ENCODE results near the gene TMEM150C. TPM values are rescaled to one million over a fixed set of nuclear protein-coding genes. Genes with fewer than 3 reads are reported as not detected.

Gene TMEM150C
- total and polyA plus RNA-seq, 2 of the 4 experiments (the other 2 are of a cell fraction) = 0.10 to 0.36 TPM

DNA sequence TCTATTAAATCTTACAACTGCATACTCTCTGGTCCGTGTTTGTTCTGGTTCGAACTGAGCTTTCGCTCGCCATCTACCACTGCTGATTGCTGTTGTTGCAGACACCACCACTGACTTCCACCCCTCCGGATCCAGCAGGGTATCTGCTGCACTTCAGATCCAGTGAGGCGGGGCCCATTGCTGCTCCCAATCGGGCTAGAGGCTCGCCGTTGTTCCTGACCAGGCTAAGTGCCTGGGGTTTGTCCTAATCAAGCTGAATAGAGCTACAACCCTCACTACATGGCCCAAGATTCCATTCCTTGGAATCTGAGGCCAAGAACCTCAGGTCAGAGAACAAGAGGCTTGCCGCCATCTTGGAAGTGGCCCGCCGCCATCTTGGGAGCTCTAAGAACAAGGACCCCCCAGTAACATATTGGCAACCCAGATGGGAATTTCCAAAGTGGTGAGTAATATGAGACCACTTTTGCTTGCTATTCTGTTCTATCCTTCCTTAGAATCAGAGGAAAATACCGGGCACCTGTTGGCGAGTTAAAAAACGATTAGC, 88.1 kb downstream of the TMEM150C start:
- TF ChIP-seq RAD21 (IDR thresholded peaks at IDR 0.05; ENCODE audit: low read length) (no peak), MXI1 (IDR thresholded peaks at IDR 0.05; ENCODE audit: borderline replicate concordance, low read depth, low read length) (no peak), FOS (IDR thresholded peaks at IDR 0.05; ENCODE audit: low read depth, low read length) (no peak), RCOR1 (IDR thresholded peaks at IDR 0.05; ENCODE audit: insufficient replicate concordance, low read length) (no peak), MAFK (IDR thresholded peaks at IDR 0.05; ENCODE audit: low read depth, low read length) (no peak), MAZ (IDR thresholded peaks at IDR 0.05; ENCODE audit: borderline replicate concordance, low read depth, low read length) (no peak), POLR2A (IDR thresholded peaks at IDR 0.05; ENCODE audit: low read depth, low read length) (no peak), CHD1 (IDR thresholded peaks at IDR 0.05; ENCODE audit: low read depth, low read length) (no peak), BHLHE40 (IDR thresholded peaks at IDR 0.05; ENCODE audit: low read depth, low read length) (no peak), CEBPB (IDR thresholded peaks at IDR 0.05; ENCODE audit: low read depth, low read length) (no peak)
- TF ChIP-seq, protein P1, sequence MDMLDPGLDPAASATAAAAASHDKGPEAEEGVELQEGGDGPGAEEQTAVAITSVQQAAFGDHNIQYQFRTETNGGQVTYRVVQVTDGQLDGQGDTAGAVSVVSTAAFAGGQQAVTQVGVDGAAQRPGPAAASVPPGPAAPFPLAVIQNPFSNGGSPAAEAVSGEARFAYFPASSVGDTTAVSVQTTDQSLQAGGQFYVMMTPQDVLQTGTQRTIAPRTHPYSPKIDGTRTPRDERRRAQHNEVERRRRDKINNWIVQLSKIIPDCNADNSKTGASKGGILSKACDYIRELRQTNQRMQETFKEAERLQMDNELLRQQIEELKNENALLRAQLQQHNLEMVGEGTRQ (IDR thresholded peaks at IDR 0.05; ENCODE audit: low read depth, low read length) = no peak
- TF ChIP-seq, protein P2, sequence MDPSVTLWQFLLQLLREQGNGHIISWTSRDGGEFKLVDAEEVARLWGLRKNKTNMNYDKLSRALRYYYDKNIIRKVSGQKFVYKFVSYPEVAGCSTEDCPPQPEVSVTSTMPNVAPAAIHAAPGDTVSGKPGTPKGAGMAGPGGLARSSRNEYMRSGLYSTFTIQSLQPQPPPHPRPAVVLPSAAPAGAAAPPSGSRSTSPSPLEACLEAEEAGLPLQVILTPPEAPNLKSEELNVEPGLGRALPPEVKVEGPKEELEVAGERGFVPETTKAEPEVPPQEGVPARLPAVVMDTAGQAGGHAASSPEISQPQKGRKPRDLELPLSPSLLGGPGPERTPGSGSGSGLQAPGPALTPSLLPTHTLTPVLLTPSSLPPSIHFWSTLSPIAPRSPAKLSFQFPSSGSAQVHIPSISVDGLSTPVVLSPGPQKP (IDR thresholded peaks at IDR 0.05; ENCODE audit: borderline replicate concordance, low read depth, low read length) = no peak
- TF ChIP-seq, protein P3, sequence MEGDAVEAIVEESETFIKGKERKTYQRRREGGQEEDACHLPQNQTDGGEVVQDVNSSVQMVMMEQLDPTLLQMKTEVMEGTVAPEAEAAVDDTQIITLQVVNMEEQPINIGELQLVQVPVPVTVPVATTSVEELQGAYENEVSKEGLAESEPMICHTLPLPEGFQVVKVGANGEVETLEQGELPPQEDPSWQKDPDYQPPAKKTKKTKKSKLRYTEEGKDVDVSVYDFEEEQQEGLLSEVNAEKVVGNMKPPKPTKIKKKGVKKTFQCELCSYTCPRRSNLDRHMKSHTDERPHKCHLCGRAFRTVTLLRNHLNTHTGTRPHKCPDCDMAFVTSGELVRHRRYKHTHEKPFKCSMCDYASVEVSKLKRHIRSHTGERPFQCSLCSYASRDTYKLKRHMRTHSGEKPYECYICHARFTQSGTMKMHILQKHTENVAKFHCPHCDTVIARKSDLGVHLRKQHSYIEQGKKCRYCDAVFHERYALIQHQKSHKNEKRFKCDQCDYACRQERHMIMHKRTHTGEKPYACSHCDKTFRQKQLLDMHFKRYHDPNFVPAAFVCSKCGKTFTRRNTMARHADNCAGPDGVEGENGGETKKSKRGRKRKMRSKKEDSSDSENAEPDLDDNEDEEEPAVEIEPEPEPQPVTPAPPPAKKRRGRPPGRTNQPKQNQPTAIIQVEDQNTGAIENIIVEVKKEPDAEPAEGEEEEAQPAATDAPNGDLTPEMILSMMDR (conservative IDR thresholded peaks at IDR 0.05; ENCODE audit: low read depth, low read length) = no peak
- H4K91ac ChIP-seq (ENCODE audit: insufficient read depth, low read depth, low read length) = no peak overlapping the region
- no peaks in the 10 kb centered on the region for H3K36me3 ChIP-seq (ENCODE audit: control insufficient read depth, insufficient read depth, low read length)
- no peak overlapping the region for H3K4me2 ChIP-seq (ENCODE audit: low read depth, low read length)
- no peaks in the 10 kb centered on the region; the same call in 1 of the 2 replicates for H3K4me1 ChIP-seq (ENCODE audit: control insufficient read depth, insufficient read depth, low read length)
- ATAC-seq (ENCODE audit: low read depth) (no peak), DNase-seq (no peak)
- no peaks in the 10 kb centered on the region; the same call in 1 of the 2 replicates for H3K9me1 ChIP-seq (ENCODE audit: insufficient read depth, low read length)
- in situ Hi-C loops (cut with MboI; ENCODE audit: low sequenced_read_pairs) (no loop called here), intact Hi-C loops (cut with micrococcal nuclease) (no loop called here), dilution Hi-C loops (cut with HindIII; ENCODE audit: low sequenced_read_pairs, unreplicated experiment) (no loop called here)
- H2AK9ac ChIP-seq (replicated peaks; ENCODE audit: low read depth, low read length, poor library complexity) = no peak overlapping the region
- no peak overlapping the region for H4K5ac ChIP-seq (ENCODE audit: low read depth, low read length)
- H3K56ac ChIP-seq (ENCODE audit: extremely low read depth, insufficient read depth, low read length) = no peak overlapping the region; the same call in 1 of the 2 replicates
- H2BK20ac ChIP-seq (ENCODE audit: low read depth, low read length) = no peak overlapping the region
- H3K23ac ChIP-seq (ENCODE audit: low read depth, low read length) = no peak overlapping the region
- CTCF ChIA-PET = no interaction called here
- H3K27ac ChIP-seq (ENCODE audit: insufficient read depth, low read length) = no peak overlapping the region
- H3K27me3 ChIP-seq (ENCODE audit: control insufficient read depth, insufficient read depth, low read length) = no peaks in the 10 kb centered on the region
- H2BK120ac ChIP-seq (ENCODE audit: low read depth, low read length) = no peak overlapping the region
- no peak overlapping the region for H3K4ac ChIP-seq (ENCODE audit: low read depth, low read length)
- no peak overlapping the region for H4K8ac ChIP-seq (ENCODE audit: low read depth in 2 of 2, low read length in 2 of 2)
- no peak overlapping the region for H2AK5ac ChIP-seq (ENCODE audit: low read depth, low read length)
- H3K9me3 ChIP-seq (ENCODE audit: control insufficient read depth, insufficient read depth, low read length) = no peaks in the 10 kb centered on the region
- H3K14ac ChIP-seq (replicated peaks; ENCODE audit: low read depth, low read length) = no peak overlapping the region
- POLR2A ChIA-PET (ENCODE audit: unreplicated experiment) = no interaction called here
- H3K4me3 ChIP-seq (ENCODE audit: insufficient read depth, low read depth, low read length) = no peak overlapping the region
- WGBS, 2 experiments (ENCODE audit: extremely low coverage in 2 of 2, insufficient read length in 1 of 2) = 100% methylated on average over 3 of the region's 15 CpGs; no CpG with 5 or more reads in 1 of the 2 experiments
- H2BK15ac ChIP-seq (ENCODE audit: low read depth, low read length) = no peak overlapping the region
- no peak overlapping the region for H2AFZ ChIP-seq (replicated peaks; ENCODE audit: low read length, poor library complexity)
- no peak overlapping the region for H3K9ac ChIP-seq (ENCODE audit: low read depth, low read length)
- H4K20me1 ChIP-seq (ENCODE audit: insufficient read depth, low read length) = no peaks in the 10 kb centered on the region
- H3K18ac ChIP-seq (ENCODE audit: low read depth, low read length) = no peak overlapping the region
- no peak overlapping the region for H2BK5ac ChIP-seq (ENCODE audit: low read depth, low read length, poor library complexity, severe bottlenecking)
- BruUV-seq (replicated peaks) = no TSS peak
- H3K79me1 ChIP-seq (ENCODE audit: low read depth in 1 of 2, low read length in 2 of 2) = no peaks in the 10 kb centered on the region
